ENCODE data around the gene OSGIN1.

DNA sequence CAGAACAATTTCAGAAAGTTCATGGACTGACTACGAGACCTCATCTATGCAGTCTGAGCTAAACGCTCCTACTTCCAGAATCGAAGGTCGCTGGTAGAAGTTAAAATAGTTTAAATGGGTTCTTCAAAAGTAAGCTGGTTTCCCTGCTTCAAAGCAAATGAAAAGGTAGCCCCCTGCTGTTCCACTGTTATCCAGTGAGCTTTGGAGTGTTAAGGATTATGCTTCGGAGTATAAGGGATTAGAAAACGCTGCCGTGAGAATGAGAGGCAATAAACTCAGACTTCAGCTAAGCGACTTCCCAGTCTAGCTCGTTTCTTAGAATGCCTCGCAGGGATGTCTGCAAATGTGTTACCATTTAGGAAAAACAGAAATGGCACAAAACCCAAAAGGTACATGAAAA, 41.8 kb upstream of the OSGIN1 start:
- no peak for TF ChIP-seq ELF4 (IDR thresholded peaks at IDR 0.05)
- TF ChIP-seq SP1 (IDR thresholded peaks at IDR 0.05): no peak
- no peak for TF ChIP-seq NFRKB (IDR thresholded peaks at IDR 0.05)
- TF ChIP-seq FOXA1 (IDR thresholded peaks at IDR 0.05): no peak
- TF ChIP-seq FOXM1 (IDR thresholded peaks at IDR 0.05; ENCODE audit: borderline replicate concordance): no peak
- no peak for TF ChIP-seq L3MBTL2 (conservative IDR thresholded peaks at IDR 0.05)
- TF ChIP-seq, protein P1, sequence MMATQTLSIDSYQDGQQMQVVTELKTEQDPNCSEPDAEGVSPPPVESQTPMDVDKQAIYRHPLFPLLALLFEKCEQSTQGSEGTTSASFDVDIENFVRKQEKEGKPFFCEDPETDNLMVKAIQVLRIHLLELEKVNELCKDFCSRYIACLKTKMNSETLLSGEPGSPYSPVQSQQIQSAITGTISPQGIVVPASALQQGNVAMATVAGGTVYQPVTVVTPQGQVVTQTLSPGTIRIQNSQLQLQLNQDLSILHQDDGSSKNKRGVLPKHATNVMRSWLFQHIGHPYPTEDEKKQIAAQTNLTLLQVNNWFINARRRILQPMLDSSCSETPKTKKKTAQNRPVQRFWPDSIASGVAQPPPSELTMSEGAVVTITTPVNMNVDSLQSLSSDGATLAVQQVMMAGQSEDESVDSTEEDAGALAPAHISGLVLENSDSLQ (IDR thresholded peaks at IDR 0.05): no peak
- no peak for TF ChIP-seq CTBP1 (IDR thresholded peaks at IDR 0.05; ENCODE audit: borderline replicate concordance)
- no peak for TF ChIP-seq BHLHE40 (IDR thresholded peaks at IDR 0.05; ENCODE audit: borderline replicate concordance)
- TF ChIP-seq ARNT (IDR thresholded peaks at IDR 0.05): no peak
- no peak for TF ChIP-seq SUZ12 (IDR thresholded peaks at IDR 0.05)
